Smooth muscle cell of the umbilical artery (primary cell): ENCODE measurements around the gene ANKRD55. TPM values are rescaled to one million over a fixed set of nuclear protein-coding genes. Genes with fewer than 3 reads are reported as not detected.

Experiments
- total RNA-seq: library from RNA; depleted of rRNA; stranded (reverse); fragments of >200 nt; gene quantifications from 2 replicates; pipeline ENCODE4 v1.2.3, GENCODE V29; 2014

ANKRD55 gene
- total RNA-seq, result under 0.01 TPM in 1 of 2 replicates, not detected in the other

GRCh38 chr5:56233230-56233629 is at the start of gene ANKRD55:
Gene ANKRD55, minus strand, starts transcription at chr5:56233330. Its CDS starts 417 bp downstream, at chr5:56232913.

Other genes starting within 250 kb of the ANKRD55 start
- gene IL6ST, start 238.4 kb downstream of the ANKRD55 start, total RNA-seq, result 481 and 790 TPM in 2 replicates